D341Med (cell line): ENCODE results near the gene MSH4.
"Not testable (repeated sequence)": the region's sequence is repeated elsewhere in the genome, so short reads cannot be mapped to it uniquely, and the experiment has no call there.

ENCODE experiments used
- DNase-seq: peaks from one replicate; pipeline ENCODE4 v3.0.0; 2012; ENCODE audit warnings: low spot score

MSH4 gene

GRCh38 chr1:75796376-75797272, at the start of gene MSH4:
Gene MSH4 (plus strand): TSS chr1:75796882. CDS start chr1:75796986, 104 bp downstream.
- peak; percentile 24 for DNase-seq

GRCh38 chr1:75757210-75757609, 39.5 kb upstream of the MSH4 start:
- not testable (repeated sequence) for DNase-seq

GRCh38 chr1:75758543-75758942, 38.1 kb upstream of the MSH4 start:
- DNase-seq = not testable (repeated sequence)

GRCh38 chr1:75764057-75764655, 32.5 kb upstream of the MSH4 start:
- DNase-seq = no peak

GRCh38 chr1:75765697-75766355, 30.9 kb upstream of the MSH4 start:
- no peak for DNase-seq

GRCh38 chr1:75768016-75768415, 28.7 kb upstream of the MSH4 start:
- DNase-seq = no peak

GRCh38 chr1:75770761-75771160, 25.9 kb upstream of the MSH4 start:
- no peak for DNase-seq

GRCh38 chr1:75771978-75772377, 24.7 kb upstream of the MSH4 start:
- no peak for DNase-seq

GRCh38 chr1:75777812-75778211, 18.9 kb upstream of the MSH4 start:
- DNase-seq = not testable (repeated sequence)

- DNase-seq = not testable (repeated sequence)
These were observed 18.0 kb upstream of the MSH4 start for GRCh38 chr1:75778694-75779093.

- DNase-seq = not testable (repeated sequence)
These were observed 16.5 kb upstream of the MSH4 start for GRCh38 chr1:75780183-75780582.

GRCh38 chr1:75783920-75784319, 12.8 kb upstream of the MSH4 start:
- DNase-seq = not testable (repeated sequence)

GRCh38 chr1:75785320-75785982, 11.2 kb upstream of the MSH4 start:
- DNase-seq = no peak

GRCh38 chr1:75785983-75786853, 10.5 kb upstream of the MSH4 start, which contains the start of gene RABGGTB:
Gene RABGGTB (plus strand): TSS chr1:75786256. CDS start chr1:75786272, 16 bp downstream.
- DNase-seq = peak; percentile 94

- DNase-seq = no peak
These were observed 9.7 kb upstream of the MSH4 start for GRCh38 chr1:75786901-75787493.

- DNase-seq = no peak
These were observed 9.2 kb upstream of the MSH4 start for GRCh38 chr1:75787524-75787923.

GRCh38 chr1:75789988-75790387, 6.7 kb upstream of the MSH4 start:
- no peak for DNase-seq

- DNase-seq = no peak
These were observed 5.7 kb upstream of the MSH4 start for GRCh38 chr1:75791022-75791421.

GRCh38 chr1:75792091-75792490, 4.6 kb upstream of the MSH4 start:
- no peak for DNase-seq

- no peak for DNase-seq
These were observed 2.3 kb upstream of the MSH4 start for GRCh38 chr1:75794382-75794781.

- DNase-seq = no peak
These were observed 934 bp upstream of the MSH4 start for GRCh38 chr1:75795703-75796193.
